GM10266 (cell line): ENCODE data around the gene MTERF4.

Experiments
- DNase-seq: peaks from one replicate; pipeline ENCODE4 v3.0.0; 2012; ENCODE audit errors: extremely low spot score
- TF ChIP-seq, protein P1 (sequence below): IDR thresholded peaks from 2 replicates; pipeline ENCODE4 v1.5.1; 2012; ENCODE audit warnings: mild to moderate bottlenecking, low read depth; ENCODE audit not compliant: control insufficient read depth, insufficient read depth; ENCODE audit errors: missing control alignments

Gene MTERF4, protein sequence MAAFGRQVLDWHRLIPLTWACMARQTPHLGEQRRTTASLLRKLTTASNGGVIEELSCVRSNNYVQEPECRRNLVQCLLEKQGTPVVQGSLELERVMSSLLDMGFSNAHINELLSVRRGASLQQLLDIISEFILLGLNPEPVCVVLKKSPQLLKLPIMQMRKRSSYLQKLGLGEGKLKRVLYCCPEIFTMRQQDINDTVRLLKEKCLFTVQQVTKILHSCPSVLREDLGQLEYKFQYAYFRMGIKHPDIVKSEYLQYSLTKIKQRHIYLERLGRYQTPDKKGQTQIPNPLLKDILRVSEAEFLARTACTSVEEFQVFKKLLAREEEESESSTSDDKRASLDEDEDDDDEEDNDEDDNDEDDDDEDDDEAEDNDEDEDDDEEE

GRCh38 chr2:241102239-241102803 is at the start of gene MTERF4:
Gene MTERF4, minus strand, starts transcription at chr2:241102287. Its CDS starts 14 bp downstream, at chr2:241102273.
- TF ChIP-seq, protein P1, sequence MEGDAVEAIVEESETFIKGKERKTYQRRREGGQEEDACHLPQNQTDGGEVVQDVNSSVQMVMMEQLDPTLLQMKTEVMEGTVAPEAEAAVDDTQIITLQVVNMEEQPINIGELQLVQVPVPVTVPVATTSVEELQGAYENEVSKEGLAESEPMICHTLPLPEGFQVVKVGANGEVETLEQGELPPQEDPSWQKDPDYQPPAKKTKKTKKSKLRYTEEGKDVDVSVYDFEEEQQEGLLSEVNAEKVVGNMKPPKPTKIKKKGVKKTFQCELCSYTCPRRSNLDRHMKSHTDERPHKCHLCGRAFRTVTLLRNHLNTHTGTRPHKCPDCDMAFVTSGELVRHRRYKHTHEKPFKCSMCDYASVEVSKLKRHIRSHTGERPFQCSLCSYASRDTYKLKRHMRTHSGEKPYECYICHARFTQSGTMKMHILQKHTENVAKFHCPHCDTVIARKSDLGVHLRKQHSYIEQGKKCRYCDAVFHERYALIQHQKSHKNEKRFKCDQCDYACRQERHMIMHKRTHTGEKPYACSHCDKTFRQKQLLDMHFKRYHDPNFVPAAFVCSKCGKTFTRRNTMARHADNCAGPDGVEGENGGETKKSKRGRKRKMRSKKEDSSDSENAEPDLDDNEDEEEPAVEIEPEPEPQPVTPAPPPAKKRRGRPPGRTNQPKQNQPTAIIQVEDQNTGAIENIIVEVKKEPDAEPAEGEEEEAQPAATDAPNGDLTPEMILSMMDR: no peak
- peak; percentile 86 for DNase-seq

DNA sequence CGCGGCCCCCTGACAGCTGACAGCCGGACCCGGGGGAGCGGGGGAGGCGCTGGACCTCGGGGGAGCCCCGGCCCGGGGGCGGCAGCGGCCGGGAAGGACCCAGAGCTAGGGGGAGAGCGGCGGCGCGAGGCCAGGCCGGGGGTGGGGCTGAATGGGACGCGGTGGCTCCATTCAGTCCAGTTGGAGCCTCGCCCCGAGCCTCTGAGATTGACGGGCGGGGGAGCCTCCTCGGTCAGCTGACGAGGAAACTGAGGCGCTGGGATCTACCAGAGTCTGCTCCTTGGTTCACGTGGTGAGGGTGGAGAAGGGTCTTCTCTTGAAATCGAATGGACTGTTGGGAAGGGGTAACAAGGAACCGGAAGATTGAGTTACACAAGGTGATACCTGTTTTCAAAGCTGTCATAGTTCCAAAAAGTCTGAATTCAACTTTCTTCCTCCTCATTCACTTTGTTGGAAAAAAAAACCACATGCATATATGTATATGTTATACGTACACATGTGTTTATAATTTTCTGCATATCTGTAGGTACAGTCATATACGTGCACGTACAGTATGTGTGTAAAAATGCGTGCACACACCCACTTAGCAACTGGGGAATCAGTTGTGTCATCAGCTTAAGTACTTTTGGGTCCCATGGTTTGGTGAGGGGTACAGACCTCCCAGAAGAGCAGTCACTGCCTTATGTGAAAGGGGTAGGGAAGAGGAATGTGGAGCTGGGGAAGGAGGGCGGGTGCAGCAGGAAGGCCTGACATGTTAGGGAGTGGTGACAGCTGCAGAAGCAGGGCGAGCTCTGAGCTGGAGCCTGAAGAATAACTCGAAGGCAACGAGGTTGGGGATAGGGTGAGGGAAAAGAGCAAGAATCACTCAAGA is 48.8 kb upstream of the MTERF4 start:
- TF ChIP-seq, protein P1: no peak
- no peak for DNase-seq

DNA sequence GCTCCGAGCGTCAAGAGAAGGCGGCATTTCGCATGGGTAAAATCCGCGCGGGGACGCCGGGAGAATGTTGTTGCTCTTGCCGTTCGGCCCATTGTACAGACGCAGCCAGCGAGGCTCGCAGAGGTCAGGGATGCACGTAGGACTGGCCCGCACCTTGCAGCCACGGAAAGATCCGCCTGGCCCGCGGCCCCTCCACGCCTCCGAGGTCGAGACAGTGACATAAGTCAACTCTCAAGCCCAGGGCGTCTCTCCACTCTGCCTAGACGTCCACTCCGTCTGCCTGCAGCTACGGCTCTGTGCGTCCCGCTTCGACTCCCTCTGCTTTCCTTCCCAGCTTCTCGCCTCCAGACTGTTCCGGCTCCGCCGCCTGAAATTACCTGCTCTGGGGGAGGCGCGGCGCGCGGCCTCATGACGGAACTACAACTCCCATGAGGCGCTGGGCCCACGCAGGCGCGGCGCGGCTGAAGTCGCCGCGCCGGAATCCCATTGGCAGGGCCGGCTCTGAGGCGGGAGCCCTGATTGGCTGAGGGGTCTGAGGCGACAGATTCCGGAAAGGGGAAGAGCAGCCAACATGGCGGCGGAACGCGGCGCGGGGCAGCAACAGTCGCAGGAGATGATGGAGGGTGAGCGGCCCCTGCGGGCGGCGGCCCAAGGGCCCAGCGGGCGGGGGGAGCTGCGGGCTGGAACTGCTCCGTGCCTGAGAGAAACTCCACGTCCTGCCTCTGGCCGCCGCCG is 48.0 kb upstream of the MTERF4 start, which contains the start of gene PPP1R7:
TSS of gene PPP1R7 (plus strand) at position 543 of the 735 bp plus-strand sequence. CDS start at position 572, 29 bp downstream.
- DNase-seq: peak; percentile 99
- TF ChIP-seq, protein P1: peak; percentile 62

- DNase-seq: no peak
- TF ChIP-seq, protein P1: no peak
Observed at GRCh38 chr2:241149675-241149924, 47.5 kb upstream of the MTERF4 start.

DNA sequence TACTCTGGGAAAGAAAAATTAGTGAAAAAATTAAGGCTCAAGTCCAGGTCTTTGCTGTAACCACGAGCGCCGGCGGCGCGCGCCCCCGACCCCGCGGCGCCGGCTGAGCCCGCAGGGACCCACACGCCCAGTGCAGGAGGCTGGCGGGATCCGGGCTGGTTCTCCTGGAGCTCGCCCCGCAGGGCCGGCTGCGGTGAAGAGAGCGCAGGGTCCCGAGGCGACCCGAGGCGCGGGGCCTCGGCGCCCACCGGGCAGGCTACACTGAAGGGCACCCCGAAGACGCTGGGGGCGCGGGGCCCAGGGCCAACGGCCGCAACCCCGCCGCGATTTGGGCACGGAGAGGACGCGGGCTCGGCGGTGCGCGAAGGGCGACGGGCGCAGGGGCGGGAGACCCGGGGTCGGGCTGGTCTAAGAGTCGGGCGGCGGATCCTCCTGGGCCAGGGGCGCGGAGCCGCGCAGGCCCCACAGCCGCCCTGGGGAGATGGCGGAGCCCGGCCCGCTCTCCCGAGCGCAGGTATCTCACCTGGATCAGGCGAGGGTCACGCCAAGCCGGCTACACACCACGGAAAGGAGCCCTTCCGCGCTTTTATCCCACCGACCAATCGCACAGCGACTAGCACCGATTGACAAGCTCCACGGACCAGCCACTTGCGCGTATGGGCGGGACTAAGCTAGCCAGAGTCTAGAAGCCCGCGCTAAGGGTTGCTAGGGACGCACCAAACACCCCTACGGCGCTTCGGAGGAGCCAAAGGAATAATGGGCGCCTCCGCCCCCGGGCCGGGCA is 47.0 kb upstream of the MTERF4 start, which contains the start of gene PASK:
TSS of gene PASK (minus strand) at position 582 of the 784 bp plus-strand sequence. CDS start 6,440 bp downstream, outside the sequence.
- DNase-seq: peak; percentile 98
- TF ChIP-seq, protein P1: no peak

GRCh38 chr2:241148239-241148638 is 46.2 kb upstream of the MTERF4 start:
- no peak for DNase-seq
- TF ChIP-seq, protein P1: no peak
